AG04450 (cell line): ENCODE measurements around the gene G6PC3. TPM values are rescaled to one million over a fixed set of nuclear protein-coding genes. Genes with fewer than 3 reads are reported as not detected.

Experiments
- CTCF ChIA-PET: fragments of 300-600, 350-600 bp; formaldehyde crosslinking; extraction: SDS; loops from one replicate; lab custom pipeline; 2022; ENCODE audit warnings: antibody characterized with exemption, inconsistent platforms; lab: Charles Lee
- POLR2A ChIA-PET: fragments of 350-600 bp; formaldehyde crosslinking; extraction: SDS; loops from one replicate; lab custom pipeline; 2021; ENCODE audit warnings: antibody characterized with exemption, inconsistent platforms; lab: Yijun Ruan, JAX
- DNase-seq: peaks from one replicate; pipeline ENCODE4 v3.0.0-alpha.2; 2011; ENCODE audit warnings: low read depth, low spot score
- H3K27ac ChIP-seq: one replicate; pipeline ENCODE4 v1.5.1; 2012; ENCODE audit warnings: low read depth, low read length, control low read depth
- H3K27me3 ChIP-seq: one replicate; pipeline ENCODE4 v1.6.0; 2012; ENCODE audit warnings: low read length; ENCODE audit not compliant: control insufficient read depth, insufficient read depth
- H3K4me3 ChIP-seq: 2 replicates; pipeline ENCODE4 v1.5.1; 2011; ENCODE audit warnings: mild to moderate bottlenecking, low read depth, low read length, control low read depth
- H3K9me3 ChIP-seq: 2 replicates; pipeline ENCODE4 v1.5.1; 2012; ENCODE audit warnings: low read length; ENCODE audit not compliant: control insufficient read depth, insufficient read depth
- polyA plus RNA-seq: library from polyadenylated mRNA; depleted of rRNA; stranded (reverse); fragments of >200 nt; gene quantifications from 2 replicates; pipeline ENCODE4 v1.2.3, GENCODE V29; 2011
- TF ChIP-seq, protein P1 (sequence below): IDR thresholded peaks from 2 replicates; pipeline ENCODE4 v1.5.1; 2011; ENCODE audit warnings: low read depth, low read length, control low read depth, inconsistent platforms

Gene G6PC3
- polyA plus RNA-seq, 1 experiment = 69.8 TPM

DNA sequence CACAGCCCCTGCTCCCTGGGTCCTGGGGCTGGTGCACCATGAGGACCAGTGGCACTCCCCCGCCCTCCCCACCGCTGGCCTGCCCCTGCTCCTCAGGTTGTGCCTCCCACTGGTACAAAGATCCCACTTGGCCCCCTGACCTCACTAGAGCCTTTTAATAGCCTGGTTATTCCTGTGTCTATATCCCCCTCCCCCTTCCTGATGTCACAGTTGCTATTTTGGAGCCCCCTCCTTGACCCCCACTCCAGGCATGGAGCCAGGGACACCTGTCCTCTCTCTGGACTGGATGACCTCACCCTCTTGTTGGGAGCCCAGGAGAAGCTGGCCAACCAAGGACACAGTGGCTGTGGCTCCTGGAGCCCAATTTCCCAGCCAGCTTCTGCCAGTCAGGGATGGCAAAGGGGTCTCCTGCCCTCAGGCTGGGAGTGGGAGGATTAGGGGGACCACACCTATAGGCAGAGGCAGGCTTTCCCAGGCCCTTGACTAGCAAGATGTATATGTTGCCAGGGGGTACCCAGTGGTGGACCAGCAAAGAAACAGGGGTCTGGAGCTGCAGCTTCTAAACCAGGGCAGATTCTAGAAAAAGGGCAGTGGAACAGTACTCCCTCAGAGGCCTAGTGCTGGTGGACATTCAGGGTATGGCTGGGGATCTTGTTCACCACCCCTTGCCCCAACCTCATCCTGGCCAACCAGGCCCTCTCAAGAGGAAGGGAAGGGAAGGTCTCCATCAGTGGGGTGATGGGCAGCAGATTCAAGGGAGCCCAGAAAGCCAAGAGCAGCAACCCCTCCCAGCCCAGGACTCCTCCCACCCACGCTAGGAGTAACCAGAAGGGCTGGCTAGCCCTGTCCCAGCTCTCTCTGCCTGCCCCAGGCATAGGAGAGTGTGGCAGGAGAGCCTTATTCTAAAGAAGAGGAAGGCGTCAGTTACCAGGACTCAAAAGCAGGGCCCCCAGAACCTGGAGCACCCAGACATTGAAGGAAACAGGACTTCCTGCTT lies 42.0 kb downstream of the G6PC3 start:
- CTCF ChIA-PET = interaction anchor here (0.5 to 1.0 kb wide), 2 partner anchors 12 to 16 kb away, joined by 3 read pairs; no protein-coding TSS in a partner anchor
- Histone ChIP-seq H3K4me3 (no peak overlapping the region), H3K27ac (no peak overlapping the region), H3K27me3 (no peaks in the 10 kb centered on the region), H3K9me3 (no peaks in the 10 kb centered on the region; the same call in 1 of the 2 replicates)
- TF ChIP-seq, protein P1, sequence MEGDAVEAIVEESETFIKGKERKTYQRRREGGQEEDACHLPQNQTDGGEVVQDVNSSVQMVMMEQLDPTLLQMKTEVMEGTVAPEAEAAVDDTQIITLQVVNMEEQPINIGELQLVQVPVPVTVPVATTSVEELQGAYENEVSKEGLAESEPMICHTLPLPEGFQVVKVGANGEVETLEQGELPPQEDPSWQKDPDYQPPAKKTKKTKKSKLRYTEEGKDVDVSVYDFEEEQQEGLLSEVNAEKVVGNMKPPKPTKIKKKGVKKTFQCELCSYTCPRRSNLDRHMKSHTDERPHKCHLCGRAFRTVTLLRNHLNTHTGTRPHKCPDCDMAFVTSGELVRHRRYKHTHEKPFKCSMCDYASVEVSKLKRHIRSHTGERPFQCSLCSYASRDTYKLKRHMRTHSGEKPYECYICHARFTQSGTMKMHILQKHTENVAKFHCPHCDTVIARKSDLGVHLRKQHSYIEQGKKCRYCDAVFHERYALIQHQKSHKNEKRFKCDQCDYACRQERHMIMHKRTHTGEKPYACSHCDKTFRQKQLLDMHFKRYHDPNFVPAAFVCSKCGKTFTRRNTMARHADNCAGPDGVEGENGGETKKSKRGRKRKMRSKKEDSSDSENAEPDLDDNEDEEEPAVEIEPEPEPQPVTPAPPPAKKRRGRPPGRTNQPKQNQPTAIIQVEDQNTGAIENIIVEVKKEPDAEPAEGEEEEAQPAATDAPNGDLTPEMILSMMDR = no peak
- DNase-seq = no peak
- POLR2A ChIA-PET = interaction anchor here (0.5 kb wide), 1 partner anchor 9 kb away, joined by 5 read pairs; no protein-coding TSS in a partner anchor

DNA sequence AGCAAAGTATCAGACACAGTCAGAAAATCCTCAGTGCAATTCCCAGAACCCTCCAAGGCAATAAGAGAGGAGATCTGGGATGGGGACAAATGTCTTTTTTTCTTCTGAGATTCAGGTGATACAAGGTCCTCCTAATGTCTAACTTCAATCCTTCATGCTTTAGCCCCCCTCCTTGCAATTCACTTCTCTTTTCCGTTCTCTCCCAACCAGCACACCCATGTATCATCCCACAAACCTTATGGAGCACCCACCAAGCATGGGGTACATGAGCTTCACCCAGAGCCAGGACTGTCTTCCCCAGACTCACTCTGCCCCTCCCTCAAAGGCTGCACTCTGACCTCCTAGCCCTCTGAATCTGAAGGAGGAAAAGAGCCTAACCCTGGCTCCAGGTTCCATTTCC lies 42.8 kb downstream of the G6PC3 start:
- Histone ChIP-seq H3K4me3 (no peak overlapping the region), H3K27ac (no peak overlapping the region), H3K9me3 (no peaks in the 10 kb centered on the region; the same call in 1 of the 2 replicates), H3K27me3 (no peaks in the 10 kb centered on the region)
- DNase-seq = no peak
- ChIA-PET POLR2A (interaction anchor here (1.1 kb wide), 1 partner anchor 26 kb away, joined by 3 read pairs; no protein-coding TSS in a partner anchor), CTCF (interaction anchor here (0.7 kb wide), 1 partner anchor 9 kb away, joined by 3 read pairs; no protein-coding TSS in a partner anchor)
- TF ChIP-seq, protein P1 = no peak

DNA sequence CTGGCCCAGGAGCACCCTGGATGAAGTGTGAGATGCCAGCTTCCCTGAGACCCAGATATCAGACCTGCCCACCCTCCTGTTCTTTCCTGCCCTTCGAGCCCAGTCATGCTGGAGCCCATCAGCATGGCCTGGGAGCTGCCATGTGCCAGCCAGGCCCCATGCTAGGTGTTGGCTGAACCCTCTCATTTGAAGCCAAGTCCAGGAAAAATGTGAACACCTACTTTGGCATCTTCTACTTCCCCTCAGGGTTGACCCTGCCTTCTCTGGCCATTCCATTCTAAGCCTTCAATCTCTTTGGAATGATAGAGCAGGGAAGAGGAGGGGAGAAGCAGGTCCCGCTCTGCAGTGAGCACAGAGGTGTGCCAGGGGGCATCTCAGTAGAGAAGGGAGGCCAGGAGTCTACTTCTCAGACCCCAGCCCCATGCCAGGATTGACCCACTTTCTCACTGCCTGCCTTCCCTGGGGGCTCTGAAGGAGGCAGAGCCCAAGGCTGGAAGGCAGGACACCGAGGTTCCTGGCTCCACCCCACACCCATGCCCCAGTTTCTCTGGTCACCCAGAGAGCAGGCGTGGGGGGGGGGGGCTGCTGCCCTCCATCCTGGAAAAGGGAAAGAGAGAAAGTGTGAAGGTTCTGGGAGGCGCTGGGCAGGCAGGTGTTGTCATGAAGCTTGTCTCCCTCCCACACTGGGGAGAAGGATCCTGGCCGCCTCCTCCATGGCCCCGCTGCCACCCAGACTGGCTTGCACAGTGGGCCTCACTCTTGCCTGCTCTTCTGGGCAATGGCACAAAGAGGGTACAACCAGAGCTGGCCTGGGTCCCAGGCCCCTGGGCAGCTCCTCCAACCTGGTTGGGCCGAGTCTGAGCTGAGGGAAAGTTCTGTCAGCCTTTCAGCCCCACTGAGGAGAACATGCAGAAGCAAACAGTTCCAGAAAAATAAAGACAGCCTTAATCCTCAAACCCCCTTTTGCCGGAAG lies 43.6 kb downstream of the G6PC3 start:
- Histone ChIP-seq H3K9me3 (no peaks in the 10 kb centered on the region; the same call in 1 of the 2 replicates), H3K4me3 (no peak overlapping the region), H3K27ac (no peak overlapping the region), H3K27me3 (no peaks in the 10 kb centered on the region)
- TF ChIP-seq, protein P1 = no peak
- ChIA-PET CTCF (interaction anchor here (0.6 to 2.9 kb wide), 7 partner anchors 8 to 112 kb away, joined by 3 to 29 read pairs (median 9); partner anchors contain the start of gene HDAC5), POLR2A (interaction anchor here (1.1 kb wide), 1 partner anchor 27 kb away, joined by 3 read pairs; no protein-coding TSS in a partner anchor)
- no peak for DNase-seq

DNA sequence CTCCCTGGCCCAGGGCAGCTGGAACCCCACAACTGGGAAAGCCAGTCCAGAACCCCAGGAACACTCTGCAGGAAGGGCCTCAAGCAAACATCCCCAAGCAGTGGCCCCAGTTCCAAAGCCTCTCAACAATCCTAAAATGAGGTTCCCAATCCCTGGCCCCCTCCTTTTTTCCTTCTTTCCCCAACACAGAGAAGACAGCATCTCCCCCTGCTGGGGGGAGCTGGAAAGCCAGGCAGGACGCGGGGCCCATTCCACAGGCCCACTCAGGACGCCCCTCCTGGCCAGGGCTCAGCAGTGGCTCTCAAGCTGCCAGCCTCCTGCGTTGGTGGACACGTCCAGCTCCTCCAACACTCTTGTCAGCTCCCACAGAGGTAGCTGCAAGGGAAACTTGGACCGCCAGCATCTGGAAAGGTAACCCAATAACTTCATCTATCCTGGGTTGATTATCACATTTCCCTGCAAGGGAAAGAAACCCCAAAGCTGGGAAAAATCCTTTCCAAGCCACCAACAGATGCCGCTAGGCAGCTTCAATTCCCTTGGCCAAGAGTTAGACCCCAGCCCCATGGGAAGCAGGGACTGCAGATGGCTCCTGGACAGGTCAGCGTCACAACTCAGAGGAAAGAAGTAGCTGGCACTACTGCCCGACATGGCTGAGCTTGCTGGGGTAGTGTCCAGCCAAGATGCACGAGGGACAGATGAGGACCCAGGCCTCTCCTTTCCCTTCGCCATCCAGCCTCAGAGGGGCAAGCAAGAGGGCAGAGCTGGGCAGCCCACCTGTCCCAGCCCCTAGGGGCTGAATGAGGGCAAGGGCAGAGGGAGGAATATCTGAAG lies 45.3 kb downstream of the G6PC3 start:
- H3K4me3 ChIP-seq = no peak overlapping the region
- no peak overlapping the region for H3K27ac ChIP-seq
- DNase-seq = no peak
- TF ChIP-seq, protein P1 = peak; percentile 92
- H3K27me3 ChIP-seq = no peaks in the 10 kb centered on the region
- POLR2A ChIA-PET = interaction anchor here (0.6 to 1.8 kb wide), 6 partner anchors 10 to 154 kb away, joined by 3 to 8 read pairs (median 4); partner anchors contain the start of gene LSM12
- no peaks in the 10 kb centered on the region; the same call in 1 of the 2 replicates for H3K9me3 ChIP-seq
- CTCF ChIA-PET = interaction anchor here (0.5 to 2.9 kb wide), 27 partner anchors 8 to 290 kb away, joined by 3 to 29 read pairs (median 6); partner anchors contain the start of genes G6PC3, HDAC5 and LSM12
